ENCODE measurements around the gene PDE2A.

DNA sequence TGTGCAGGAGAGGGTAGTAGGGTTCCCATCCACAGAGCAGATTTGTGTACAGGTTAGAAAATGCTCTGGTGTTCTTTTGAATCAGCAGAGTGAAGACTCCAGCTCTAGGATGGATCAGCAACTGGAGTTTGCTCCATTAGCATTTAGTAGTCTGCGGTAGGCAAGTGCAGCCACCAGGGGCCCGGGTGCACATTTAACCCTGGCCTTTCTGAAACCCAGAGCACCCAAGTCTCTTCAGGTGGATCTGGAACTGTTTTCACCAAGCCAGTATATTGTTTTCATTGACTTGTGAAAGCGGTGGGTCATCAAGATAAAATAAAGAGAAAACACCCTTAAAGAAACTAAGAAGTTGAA, 139.1 kb downstream of the PDE2A start:
- TF ChIP-seq, protein P1, sequence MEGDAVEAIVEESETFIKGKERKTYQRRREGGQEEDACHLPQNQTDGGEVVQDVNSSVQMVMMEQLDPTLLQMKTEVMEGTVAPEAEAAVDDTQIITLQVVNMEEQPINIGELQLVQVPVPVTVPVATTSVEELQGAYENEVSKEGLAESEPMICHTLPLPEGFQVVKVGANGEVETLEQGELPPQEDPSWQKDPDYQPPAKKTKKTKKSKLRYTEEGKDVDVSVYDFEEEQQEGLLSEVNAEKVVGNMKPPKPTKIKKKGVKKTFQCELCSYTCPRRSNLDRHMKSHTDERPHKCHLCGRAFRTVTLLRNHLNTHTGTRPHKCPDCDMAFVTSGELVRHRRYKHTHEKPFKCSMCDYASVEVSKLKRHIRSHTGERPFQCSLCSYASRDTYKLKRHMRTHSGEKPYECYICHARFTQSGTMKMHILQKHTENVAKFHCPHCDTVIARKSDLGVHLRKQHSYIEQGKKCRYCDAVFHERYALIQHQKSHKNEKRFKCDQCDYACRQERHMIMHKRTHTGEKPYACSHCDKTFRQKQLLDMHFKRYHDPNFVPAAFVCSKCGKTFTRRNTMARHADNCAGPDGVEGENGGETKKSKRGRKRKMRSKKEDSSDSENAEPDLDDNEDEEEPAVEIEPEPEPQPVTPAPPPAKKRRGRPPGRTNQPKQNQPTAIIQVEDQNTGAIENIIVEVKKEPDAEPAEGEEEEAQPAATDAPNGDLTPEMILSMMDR (IDR thresholded peaks at IDR 0.05): no peak
- no peak for TF ChIP-seq POLR2A (IDR thresholded peaks at IDR 0.05)
